Activated T-helper 2 cell treated with anti-CD3 and anti-CD28 coated beads, Interferon-gamma antibody, Interleukin-2, Interleukin-4, amounts not matched to agents 10 μg/mL and 5 μg/mL and 100 μg/mL, durations not matched to agents 14 hours and 24 hours and 36 hours (primary cell): ENCODE results near the gene NSDHL. TPM values are rescaled to one million over a fixed set of nuclear protein-coding genes. Genes with fewer than 3 reads are reported as not detected.
"Not testable (repeated sequence)": the region's sequence is repeated elsewhere in the genome, so short reads cannot be mapped to it uniquely, and the experiment has no call there.

Experiments used
- DNase-seq: peaks from one replicate; pipeline ENCODE4 v3.0.0; 2021; ENCODE audit warnings: low spot score
- H3K27ac Mint-ChIP-seq: one replicate; pipeline ENCODE4 v1.8.0; 2021; ENCODE audit warnings: mixed read lengths
- H3K27me3 Mint-ChIP-seq: one replicate; pipeline ENCODE4 v1.8.0; 2021; ENCODE audit warnings: low read depth, mixed read lengths
- H3K36me3 Mint-ChIP-seq: one replicate; pipeline ENCODE4 v1.8.0; 2021; ENCODE audit warnings: low read depth, mixed read lengths
- H3K4me1 Mint-ChIP-seq: one replicate; pipeline ENCODE4 v1.8.0; 2021; ENCODE audit warnings: low read depth, mixed read lengths
- H3K4me3 Mint-ChIP-seq: one replicate; pipeline ENCODE4 v1.8.0; 2021; ENCODE audit warnings: low read depth, mild to moderate bottlenecking, moderate library complexity, mixed read lengths
- H3K9me3 Mint-ChIP-seq: one replicate; pipeline ENCODE4 v1.8.0; 2021; ENCODE audit warnings: mixed read lengths
- intact Hi-C: fragments of 100-400 bp; cut with micrococcal nuclease; formaldehyde crosslinking; loops from one replicate; pipeline ENCODE4 v1.15.1; 2023
- total RNA-seq: library from RNA; stranded (reverse); gene quantifications from 2 replicates; pipeline ENCODE4 v1.2.3, GENCODE V29; 2022

NSDHL gene
- total RNA-seq, 1 donor from 2014 or later: 26.7 TPM

DNA sequence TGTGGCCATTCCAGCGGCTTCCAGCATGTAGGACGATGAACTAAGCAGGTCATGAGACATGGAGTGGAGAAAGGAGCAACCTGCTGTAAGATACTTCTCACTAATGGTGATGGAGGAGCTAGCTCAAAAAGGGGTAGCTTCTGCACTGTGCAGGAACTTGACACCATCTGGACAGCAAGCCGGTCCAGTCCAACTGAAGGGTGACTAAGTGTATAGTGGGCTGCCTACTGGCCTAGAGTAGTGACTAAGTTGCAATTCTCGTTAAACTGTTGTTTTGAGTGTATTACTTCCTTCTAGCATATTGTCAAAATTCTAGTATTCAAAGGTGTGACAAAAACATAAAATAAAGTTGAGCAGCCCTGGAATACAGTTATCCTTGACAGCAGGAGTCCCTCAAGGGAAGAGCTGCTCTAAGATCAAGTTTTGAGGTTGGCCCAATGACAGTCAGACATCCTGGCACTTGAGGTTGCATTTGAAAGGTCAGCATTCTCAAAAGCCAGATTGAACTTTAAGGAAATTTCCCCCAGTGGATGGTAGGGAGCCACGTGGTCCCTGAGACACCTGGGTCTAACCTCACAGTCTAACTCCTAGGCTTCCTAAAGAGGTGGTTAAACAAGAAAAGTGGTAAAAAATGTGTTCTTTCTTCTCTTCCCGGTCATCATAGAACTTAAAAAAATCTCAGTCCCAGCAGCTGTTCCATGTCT is 8.3 kb upstream of the NSDHL start:
- no peak overlapping the region for H3K27ac Mint-ChIP-seq
- H3K4me3 Mint-ChIP-seq: no peak overlapping the region
- no peaks in the 10 kb centered on the region for H3K9me3 Mint-ChIP-seq
- intact Hi-C loops: no loop called here
- no peaks in the 10 kb centered on the region for H3K27me3 Mint-ChIP-seq
- no peaks in the 10 kb centered on the region for H3K36me3 Mint-ChIP-seq
- peaks cover 7% of the 10 kb centered on the region for H3K4me1 Mint-ChIP-seq
- DNase-seq: no peak

DNA sequence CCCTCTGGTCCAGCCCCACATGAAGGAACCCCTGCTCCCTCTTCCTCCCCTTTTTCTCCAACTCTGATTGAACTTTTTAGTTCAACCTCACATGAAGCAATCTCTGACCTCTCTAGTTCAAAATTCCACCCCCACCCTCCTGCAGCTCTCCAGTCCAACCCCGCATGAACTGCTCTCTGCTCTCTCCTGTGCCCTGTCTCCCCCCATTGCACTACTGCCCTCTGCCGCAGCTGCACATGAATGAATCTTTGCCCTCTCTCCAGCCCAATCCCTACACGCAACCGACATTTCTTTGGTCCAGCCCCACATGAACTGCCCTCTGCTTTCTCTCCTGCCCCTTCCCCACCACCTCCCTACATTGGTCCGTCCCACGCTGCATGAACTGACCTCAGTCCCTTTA is 7.2 kb upstream of the NSDHL start:
- DNase-seq: no peak
- Mint-ChIP-seq H3K36me3 (no peaks in the 10 kb centered on the region), H3K4me1 (peaks cover 7% of the 10 kb centered on the region), H3K9me3 (no peaks in the 10 kb centered on the region), H3K27ac (no peak overlapping the region), H3K4me3 (no peak overlapping the region), H3K27me3 (no peaks in the 10 kb centered on the region)
- intact Hi-C loops: no loop called here

DNA sequence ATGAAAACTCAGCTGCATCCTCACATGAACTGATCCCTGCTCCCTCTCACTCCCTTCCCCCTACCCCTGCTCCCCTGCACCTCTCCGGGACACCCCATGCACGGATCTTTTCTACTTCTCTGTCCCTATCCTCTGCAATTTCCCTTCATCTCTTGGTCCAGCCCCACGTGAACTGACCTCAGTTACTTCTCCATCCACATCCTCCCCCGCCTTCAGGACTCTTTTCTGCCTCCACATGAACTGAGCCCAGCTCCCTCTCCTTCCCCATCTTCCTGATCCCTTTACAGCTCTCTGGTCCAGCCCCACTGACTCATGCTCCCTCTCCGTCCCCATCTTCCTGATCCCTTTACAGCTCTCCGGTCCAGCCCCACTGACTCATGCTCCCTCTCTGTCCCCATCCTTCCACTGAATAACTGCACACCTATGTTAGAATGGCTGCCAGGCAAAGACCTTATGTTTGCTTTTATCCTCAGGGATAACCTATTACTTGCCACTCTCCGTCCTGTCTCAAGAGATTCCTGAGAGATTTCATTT is 6.0 kb upstream of the NSDHL start:
- Mint-ChIP-seq H3K4me3 (no peak overlapping the region), H3K9me3 (no peaks in the 10 kb centered on the region), H3K4me1 (peaks cover 8% of the 10 kb centered on the region), H3K27ac (no peak overlapping the region), H3K27me3 (no peaks in the 10 kb centered on the region), H3K36me3 (no peaks in the 10 kb centered on the region)
- intact Hi-C loops: no loop called here
- DNase-seq: no peak

DNA sequence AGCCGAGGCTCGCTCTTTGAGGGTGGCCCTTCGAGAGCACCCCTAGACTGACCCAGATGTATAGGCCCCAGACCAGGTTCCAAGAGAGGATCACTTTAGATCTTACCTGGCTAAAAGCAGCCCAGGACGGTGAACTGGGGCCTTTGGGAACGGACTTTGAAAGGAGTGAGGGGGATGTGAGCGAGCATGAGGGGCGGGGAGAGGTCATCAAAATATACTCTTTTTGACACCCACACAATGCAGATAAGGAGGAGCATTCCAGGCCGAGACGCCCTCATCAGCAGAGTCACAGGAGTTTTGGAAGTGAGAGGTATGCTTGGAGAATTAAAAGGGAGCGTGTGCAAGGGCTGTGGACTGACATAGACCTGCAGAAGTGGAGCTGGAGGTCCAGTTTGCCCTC is 528 bp downstream of the NSDHL start:
- Mint-ChIP-seq H3K4me3 (peak overlapping the region; percentile 91), H3K27me3 (no peaks in the 10 kb centered on the region), H3K9me3 (no peaks in the 10 kb centered on the region), H3K27ac (peak overlapping the region; percentile 82), H3K4me1 (peaks cover 19% of the 10 kb centered on the region), H3K36me3 (peaks cover 38% of the 10 kb centered on the region)
- intact Hi-C loops: no loop called here
- no peak for DNase-seq

DNA sequence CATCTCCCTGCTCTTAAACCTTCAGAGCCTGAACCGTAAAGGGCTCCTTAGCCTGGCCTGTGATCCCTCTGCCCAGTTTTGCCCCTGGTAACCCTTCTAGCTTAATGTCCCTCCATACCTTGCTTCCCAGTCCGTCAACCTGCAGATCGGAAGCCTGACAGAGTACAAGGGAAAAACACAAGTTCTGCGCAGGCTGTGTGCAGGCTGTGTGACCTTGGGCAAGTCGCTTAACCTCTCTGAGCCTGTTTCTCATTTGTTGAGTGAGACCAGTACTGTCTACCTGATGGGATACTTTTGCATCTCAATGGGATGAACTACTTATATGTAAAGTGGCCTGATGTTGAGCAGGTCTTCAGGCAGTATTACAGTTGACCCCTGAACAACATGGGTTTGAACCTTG is 1.7 kb downstream of the NSDHL start:
- Mint-ChIP-seq H3K4me3 (peak overlapping the region; percentile 91), H3K27me3 (no peaks in the 10 kb centered on the region), H3K4me1 (peaks cover 19% of the 10 kb centered on the region), H3K36me3 (peaks cover 47% of the 10 kb centered on the region), H3K27ac (no peak overlapping the region), H3K9me3 (no peaks in the 10 kb centered on the region)
- intact Hi-C loops: no loop called here
- DNase-seq: no peak

DNA sequence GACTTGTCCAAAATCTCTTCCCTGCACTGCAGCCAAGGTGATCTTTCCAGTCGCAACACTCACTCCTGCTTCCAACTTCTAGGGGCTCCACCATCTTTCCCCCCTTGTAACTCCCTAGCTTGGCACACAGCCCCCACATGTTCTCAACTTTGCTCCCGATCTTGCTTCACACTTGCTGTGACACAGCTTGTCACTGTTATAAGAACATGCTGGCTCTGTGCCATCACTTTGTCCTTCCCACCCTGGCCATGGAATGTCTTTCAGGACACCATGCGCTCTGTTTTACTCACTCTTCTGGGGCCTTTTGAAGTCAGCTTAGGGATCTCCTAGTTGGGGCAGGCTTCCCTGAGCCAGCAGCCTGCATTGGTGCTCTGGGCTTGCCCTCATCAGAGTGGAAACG is 2.5 kb downstream of the NSDHL start:
- H3K4me1 Mint-ChIP-seq: peaks cover 24% of the 10 kb centered on the region
- H3K4me3 Mint-ChIP-seq: peak overlapping the region; percentile 45
- intact Hi-C loops: no loop called here
- H3K36me3 Mint-ChIP-seq: peaks cover 47% of the 10 kb centered on the region
- DNase-seq: no peak
- no peak overlapping the region for H3K27ac Mint-ChIP-seq
- H3K9me3 Mint-ChIP-seq: no peaks in the 10 kb centered on the region
- no peaks in the 10 kb centered on the region for H3K27me3 Mint-ChIP-seq

DNA sequence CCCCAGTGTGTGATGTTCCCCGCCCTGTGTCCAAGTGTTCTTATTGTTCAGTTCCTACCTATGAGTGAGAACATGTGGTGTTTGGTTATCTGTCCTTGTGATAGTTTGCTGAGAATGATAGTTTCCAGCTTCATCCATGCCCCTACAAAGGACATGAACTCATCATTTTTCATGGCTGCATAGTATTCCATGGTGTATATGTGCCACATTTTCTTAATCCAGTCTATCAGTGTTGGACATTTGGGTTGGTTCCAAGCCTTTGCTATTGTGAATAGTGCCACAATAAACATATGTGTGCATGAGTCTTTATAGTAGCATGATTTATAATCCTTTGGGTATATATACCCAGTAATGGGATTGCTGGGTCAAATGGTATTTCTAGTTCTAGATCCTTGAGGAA is 4.6 kb downstream of the NSDHL start:
- H3K4me3 Mint-ChIP-seq, H3K27me3 Mint-ChIP-seq, H3K9me3 Mint-ChIP-seq, H3K27ac Mint-ChIP-seq, intact Hi-C loops, DNase-seq: not testable (repeated sequence)
- peaks cover 22% of the 10 kb centered on the region for H3K4me1 Mint-ChIP-seq
- peaks cover 47% of the 10 kb centered on the region for H3K36me3 Mint-ChIP-seq

DNA sequence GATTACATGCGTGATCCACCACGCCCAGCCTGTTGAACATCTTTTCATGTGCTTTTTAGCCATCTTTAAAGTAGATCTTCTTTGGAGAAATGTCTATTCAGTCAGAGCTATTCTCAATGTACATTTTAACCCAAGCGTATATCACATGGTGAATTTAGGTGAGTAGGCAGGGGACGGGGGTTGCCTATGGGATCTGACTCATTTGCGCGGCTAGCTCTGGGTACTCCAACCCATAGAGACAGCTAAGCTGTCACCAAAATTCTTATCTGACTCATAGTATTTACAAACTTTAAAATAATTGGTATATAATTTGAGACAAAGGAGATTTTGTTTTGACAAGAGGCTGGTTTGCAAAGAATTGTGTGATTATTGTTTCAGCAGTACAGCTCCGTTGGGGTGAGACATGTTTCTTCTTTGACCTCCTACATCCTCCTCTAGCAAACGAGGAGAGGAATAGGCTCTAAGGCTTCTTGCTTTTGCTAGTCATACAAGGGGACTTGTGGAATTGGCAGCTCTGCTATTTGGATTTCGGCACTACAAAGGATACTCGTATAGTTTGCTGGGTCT is 12.0 kb downstream of the NSDHL start:
- Mint-ChIP-seq H3K9me3 (no peaks in the 10 kb centered on the region), H3K4me3 (no peak overlapping the region), H3K36me3 (peaks cover 3% of the 10 kb centered on the region), H3K4me1 (peaks cover 9% of the 10 kb centered on the region), H3K27me3 (no peaks in the 10 kb centered on the region), H3K27ac (no peak overlapping the region)
- no peak for DNase-seq
- intact Hi-C loops: no loop called here

DNA sequence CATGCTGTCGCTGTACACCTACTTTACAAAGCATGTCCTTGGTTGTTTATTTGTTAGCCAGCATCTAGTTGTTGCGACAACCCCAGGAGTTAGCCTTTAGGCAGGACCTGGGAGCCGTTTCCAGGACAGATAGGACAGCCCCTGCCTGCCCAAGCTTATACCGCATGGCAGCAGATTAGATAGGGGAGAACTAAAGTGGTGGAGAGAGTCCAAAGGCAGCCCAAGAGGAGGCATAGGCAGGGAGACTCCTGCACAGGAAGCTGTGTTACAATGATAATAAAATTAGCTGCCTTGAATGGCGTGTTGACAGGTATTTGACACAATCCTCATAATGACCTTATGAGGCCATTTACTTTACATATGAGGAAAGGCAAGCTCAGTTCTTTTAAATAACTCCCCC is 13.0 kb downstream of the NSDHL start:
- Mint-ChIP-seq H3K27me3 (no peaks in the 10 kb centered on the region), H3K27ac (no peak overlapping the region), H3K9me3 (no peaks in the 10 kb centered on the region), H3K36me3 (peaks cover 7% of the 10 kb centered on the region), H3K4me3 (no peak overlapping the region), H3K4me1 (peaks cover 2% of the 10 kb centered on the region)
- no peak for DNase-seq
- intact Hi-C loops: no loop called here

DNA sequence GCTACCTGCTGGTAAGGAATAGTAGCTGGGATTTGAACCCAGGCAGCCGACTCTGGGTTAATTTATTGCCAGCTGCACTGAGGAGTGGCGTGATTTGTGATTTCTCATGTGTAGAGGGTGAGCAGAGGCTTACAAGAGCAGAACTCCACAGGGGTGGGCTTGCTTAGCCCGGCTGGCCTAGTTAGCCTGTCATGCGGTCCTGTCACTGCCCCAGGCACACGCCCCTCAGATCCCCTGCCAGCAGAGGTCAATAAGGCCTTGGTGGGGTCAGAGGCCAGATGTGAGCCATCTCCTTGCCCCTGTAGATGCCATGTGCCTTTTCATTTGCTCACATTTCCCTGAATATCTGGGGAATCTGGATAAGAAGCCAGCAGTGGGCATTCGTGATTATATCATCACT is 13.4 kb downstream of the NSDHL start:
- no peaks in the 10 kb centered on the region for H3K9me3 Mint-ChIP-seq
- peaks cover 2% of the 10 kb centered on the region for H3K4me1 Mint-ChIP-seq
- no peak overlapping the region for H3K27ac Mint-ChIP-seq
- intact Hi-C loops: no loop called here
- no peak for DNase-seq
- no peak overlapping the region for H3K4me3 Mint-ChIP-seq
- peaks cover 11% of the 10 kb centered on the region for H3K36me3 Mint-ChIP-seq
- no peaks in the 10 kb centered on the region for H3K27me3 Mint-ChIP-seq

DNA sequence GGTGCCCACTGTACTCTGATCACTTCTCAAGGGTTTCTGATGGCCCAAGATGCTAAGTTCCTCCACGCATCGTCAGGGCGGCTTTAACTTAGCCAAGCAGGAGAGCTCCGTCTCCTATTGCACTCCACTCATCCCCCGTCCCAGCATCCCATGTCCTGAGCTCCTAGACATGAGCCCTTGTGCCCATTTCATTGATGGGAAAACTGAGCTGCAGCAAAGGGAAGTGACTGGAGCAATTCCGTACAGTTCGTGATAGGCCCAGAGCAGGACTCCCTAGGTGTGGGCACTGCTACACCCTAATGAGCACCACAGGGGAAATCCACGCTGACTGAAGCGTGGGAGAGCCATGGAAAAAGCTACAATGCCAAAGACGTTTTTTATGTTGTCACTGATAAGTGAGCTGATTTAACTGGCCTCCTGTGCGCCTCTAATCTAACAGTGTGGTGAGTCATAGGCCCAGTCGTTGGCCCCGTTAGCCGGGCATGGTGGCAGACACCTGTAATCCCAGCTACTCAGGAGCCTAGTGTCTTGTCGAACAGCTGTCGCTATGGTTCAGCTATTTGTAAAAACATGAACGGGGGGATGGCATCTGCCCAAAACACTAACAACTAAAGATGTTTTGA is 14.9 kb downstream of the NSDHL start:
- no peak for DNase-seq
- Mint-ChIP-seq H3K27ac (no peak overlapping the region), H3K27me3 (no peaks in the 10 kb centered on the region), H3K9me3 (no peaks in the 10 kb centered on the region), H3K4me3 (no peak overlapping the region), H3K4me1 (peaks cover 2% of the 10 kb centered on the region), H3K36me3 (peaks cover 25% of the 10 kb centered on the region)
- intact Hi-C loops: no loop called here

DNA sequence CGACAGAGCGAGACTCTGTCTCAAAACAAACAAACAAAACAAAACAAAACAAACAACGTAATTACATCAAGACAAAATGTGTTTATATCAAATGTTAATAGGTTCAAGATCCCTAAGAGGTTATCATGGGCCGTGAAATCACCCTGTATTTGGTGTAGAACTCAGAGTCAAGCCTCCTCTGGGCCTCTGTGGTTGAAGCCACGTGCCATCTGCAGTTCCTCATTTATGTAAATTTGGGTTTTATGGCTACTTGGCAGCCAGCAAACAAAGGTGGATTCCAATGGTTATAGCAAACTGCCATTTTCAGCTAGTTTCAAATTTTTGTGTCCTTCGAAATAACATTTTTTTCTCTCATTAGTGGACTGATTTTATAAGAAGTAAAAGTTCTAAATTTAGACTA is 16.4 kb downstream of the NSDHL start:
- Mint-ChIP-seq H3K4me3 (no peak overlapping the region), H3K27me3 (no peaks in the 10 kb centered on the region), H3K27ac (no peak overlapping the region), H3K4me1 (peaks cover 7% of the 10 kb centered on the region), H3K36me3 (peaks cover 37% of the 10 kb centered on the region), H3K9me3 (no peaks in the 10 kb centered on the region)
- DNase-seq: no peak
- intact Hi-C loops: no loop called here

DNA sequence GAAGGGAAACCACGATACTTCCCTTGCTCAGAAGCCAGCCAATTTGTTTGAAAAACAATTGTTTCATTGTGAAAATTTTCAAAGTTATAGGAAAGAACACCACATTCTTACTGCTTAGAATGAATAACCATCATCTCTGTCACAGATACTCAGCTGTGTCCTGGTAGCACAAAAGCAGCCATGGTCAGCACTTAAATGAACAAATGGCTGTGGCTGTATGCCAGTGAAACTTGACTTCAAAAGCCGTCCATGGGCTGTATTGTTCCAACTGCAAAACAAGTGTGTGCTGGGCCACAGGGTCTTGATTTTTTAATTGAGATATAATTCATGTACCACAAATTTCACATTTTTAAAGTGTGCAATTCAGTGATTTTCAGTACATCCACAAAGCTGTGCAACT is 19.6 kb downstream of the NSDHL start:
- H3K27ac Mint-ChIP-seq: no peak overlapping the region
- H3K36me3 Mint-ChIP-seq: peaks cover 51% of the 10 kb centered on the region
- intact Hi-C loops: no loop called here
- H3K4me3 Mint-ChIP-seq: no peak overlapping the region
- no peak for DNase-seq
- no peaks in the 10 kb centered on the region for H3K9me3 Mint-ChIP-seq
- H3K4me1 Mint-ChIP-seq: peaks cover 7% of the 10 kb centered on the region
- H3K27me3 Mint-ChIP-seq: no peaks in the 10 kb centered on the region
